Caki2 (cell line): ENCODE measurements around the gene PKP3. TPM values are rescaled to one million over a fixed set of nuclear protein-coding genes. Genes with fewer than 3 reads are reported as not detected.
"Not testable (repeated sequence)": the region's sequence is repeated elsewhere in the genome, so short reads cannot be mapped to it uniquely, and the experiment has no call there.

ENCODE experiments used
- DNase-seq: peaks from one replicate; pipeline ENCODE4 v3.0.0-alpha.2; 2015; ENCODE audit warnings: low read depth
- in situ Hi-C: cut with HindIII; loops from 2 replicates; pipeline ENCODE4 v1.10.0; 2016; ENCODE audit warnings: low sequenced_read_pairs, low pct_unique_long_range_greater_than_20kb, mixed read lengths
- total RNA-seq: library from RNA; depleted of rRNA; stranded (reverse); fragments of >200 nt; shearing (Covaris generic); gene quantifications from 2 replicates; pipeline ENCODE4 v1.2.3, GENCODE V29; 2014; ENCODE audit warnings: low replicate concordance

Gene PKP3
- total RNA-seq, 1 experiment from 2014 or later: 70.7 TPM

DNA sequence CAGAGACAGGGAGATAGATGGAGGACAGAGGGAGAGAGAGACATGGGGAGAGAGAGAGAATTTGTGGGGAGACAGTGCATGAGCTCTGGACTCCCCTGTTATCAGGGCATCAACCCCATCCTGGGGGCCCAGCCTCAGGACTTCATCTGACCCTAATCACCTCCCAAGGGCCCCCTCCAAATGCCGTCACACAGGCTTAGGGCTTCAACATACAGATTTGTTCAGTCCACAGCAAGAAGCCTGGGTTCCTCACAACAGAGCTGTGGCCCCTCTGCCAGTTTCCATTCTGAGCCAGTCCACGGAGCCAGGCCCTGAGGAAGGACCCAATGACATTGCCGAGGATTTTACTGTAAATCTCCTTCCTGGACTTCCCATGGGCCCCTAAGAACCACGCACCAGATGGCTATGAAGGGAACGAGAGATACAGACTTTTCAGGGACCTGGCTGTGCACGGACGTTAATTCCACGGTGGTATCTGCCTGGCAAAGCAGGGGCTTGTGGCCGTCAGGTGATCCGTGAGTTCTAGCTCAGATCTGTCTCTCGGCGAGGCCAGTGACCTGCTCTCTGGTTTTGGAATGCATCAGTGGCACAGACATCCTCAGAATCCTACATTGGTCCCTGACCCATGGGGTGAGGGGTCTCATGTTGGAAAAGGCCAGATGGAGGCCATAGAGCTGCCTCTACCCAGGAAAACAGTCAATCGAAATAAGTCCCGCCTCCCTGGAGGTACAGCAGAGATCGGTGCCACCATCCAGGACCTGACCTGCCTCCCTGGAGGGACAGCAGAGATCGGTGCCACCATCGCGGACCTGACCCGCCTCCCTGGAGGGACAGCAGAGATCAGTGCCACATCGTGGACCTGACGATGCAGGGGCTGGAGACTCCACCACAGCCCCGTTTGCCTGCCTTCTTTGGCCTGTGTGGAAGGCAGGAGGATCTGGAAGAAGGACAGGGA lies 33.4 kb upstream of the PKP3 start:
- in situ Hi-C loops: no loop called here
- DNase-seq: no peak

DNA sequence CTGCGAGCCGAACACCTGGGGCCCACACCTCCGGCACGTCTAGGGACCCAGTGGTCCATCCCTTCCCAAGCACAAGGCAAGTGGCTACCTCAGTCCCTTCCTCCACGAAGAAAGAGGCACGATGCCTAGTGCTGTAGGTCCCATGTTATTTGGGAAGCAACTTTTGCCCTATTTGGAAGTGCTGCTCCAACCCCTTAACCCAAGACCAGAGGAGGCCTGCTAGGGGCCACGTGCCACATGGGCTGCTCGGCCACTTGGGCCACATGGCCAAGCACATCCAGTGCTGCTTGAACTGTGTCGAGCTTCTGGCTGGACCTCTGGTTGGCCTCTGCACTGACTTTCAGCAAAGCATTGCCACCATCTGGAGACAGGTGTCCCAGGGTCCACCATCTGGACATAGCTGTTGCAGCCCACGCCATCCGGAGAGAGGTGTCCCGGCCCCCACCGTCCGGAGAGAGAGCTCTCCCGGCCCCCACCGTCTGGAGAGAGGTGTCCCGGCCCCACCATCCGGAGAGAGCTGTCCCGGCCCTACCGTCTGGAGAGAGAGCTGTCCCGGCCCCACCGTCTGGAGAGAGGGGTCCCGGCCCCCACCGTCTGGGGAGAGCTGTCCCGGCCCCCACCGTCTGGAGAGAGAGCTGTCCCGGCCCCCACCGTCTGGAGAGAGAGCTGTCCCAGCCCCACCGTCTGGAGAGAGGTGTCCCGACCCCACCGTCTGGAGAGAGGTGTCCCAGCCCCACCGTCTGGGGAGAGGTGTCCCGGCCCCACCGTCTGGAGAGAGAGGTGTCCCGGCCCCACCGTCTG lies 31.2 kb upstream of the PKP3 start:
- DNase-seq: no peak
- in situ Hi-C loops: no loop called here

DNA sequence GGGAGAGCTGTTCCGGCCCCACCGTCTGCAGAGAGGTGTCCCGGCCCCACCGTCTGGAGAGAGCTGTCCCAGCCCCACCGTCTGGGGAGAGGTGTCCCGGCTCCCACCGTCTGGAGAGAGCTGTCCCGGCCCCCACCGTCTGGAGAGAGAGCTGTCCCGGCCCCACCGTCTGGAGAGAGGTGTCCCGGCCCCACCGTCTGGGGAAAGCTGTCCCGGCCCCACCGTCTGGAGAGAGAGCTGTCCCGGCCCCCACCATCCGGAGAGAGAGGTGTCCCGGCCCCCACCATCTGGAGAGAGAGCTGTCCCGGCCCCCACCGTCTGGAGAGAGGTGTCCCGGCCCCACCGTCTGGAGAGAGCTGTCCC lies 30.6 kb upstream of the PKP3 start:
- in situ Hi-C loops, DNase-seq: not testable (repeated sequence)

DNA sequence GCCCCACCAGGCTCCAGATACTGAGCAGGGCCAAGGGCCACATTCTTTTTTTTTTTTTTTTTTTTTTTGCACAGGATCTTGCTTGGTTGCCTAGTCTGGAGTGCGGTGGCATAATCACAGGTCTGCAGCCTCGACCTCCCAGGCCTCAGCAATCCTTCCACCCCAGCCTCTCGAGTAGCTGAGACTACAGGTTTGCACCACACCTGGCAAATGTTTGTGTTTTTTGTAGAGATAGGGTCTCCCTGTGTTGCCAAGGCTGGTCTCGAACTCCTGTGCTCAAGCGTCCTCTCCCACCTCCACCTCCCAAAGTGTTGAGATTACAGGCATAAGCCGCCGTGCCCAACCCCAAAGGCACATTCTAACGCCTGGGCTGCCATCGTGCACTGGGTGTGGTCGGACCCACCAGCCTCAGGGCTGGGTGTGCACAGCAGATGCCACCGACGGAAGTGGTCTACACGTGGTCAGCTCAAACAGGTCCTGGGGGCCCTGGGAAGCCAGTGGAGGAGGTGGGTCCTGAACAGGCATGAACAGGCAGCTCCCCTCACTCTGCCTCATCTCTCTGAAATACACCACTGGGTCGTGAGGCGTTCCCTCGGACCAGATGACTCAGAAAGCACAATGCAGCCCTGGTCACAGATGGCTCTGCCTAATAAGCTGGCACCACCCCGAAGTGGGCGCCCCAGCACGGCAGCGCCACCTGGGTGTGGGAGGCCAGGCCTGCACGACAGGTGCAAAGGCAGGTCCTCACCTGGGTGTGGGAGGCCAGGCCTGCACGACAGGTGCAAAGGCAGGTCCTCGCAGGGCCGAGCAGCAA lies 29.9 kb upstream of the PKP3 start:
- DNase-seq: peak; percentile 35
- in situ Hi-C loops: no loop called here

DNA sequence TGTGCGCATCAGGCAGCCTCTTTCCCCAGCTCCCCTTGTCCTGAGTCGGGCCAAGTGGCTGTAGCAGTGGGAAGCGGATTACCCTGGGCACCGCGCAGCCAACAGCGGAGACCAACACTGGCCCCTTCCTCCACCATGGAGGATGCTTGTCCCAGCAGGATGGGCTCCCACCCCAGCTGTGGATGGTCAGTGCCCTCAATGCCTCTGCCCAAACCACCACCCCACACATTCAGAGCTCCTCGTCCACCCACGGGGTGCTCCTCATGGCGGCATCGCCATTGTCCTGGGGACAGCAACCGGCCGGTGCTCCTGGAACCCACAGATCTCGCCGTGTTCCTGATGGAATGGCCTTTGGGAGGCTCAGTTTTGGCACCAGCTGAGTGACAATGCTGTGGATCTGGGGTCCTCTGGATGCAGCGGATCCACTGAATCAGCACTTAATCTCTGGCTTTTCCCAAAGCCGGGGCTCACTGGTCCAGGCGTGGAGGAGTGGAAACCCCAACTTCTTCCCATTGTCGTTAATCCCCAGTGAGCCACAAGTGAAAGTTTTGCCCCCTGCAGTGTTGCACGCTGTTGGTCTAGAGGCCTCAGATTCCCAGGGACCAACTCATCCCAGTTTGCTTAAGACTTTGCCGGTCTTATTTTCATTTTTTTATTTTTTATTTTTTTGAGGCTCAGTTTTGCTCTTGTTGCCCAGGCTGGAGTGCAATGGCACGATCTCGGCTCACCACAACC lies 28.9 kb upstream of the PKP3 start:
- in situ Hi-C loops: no loop called here
- DNase-seq: no peak

DNA sequence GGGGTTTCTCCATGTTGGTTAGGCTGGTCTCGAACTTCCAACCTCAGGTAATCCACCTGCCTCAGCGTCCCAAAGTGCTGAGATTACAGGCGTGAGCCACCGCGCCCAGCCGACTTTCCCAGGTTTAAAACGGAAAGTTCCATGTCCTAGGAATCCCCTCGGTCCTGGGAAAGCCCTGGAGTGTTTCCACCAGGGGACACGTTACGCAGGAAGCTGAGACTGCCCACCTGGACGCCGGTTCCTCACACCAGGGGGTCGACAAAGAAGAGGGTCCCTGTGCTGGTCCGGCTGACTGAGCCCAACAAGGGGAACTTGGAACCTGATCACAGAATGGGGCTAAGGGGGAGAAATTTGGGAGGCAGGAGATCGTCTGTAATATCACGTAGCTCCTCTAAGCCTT lies 28.2 kb upstream of the PKP3 start:
- no peak for DNase-seq
- in situ Hi-C loops: no loop called here

DNA sequence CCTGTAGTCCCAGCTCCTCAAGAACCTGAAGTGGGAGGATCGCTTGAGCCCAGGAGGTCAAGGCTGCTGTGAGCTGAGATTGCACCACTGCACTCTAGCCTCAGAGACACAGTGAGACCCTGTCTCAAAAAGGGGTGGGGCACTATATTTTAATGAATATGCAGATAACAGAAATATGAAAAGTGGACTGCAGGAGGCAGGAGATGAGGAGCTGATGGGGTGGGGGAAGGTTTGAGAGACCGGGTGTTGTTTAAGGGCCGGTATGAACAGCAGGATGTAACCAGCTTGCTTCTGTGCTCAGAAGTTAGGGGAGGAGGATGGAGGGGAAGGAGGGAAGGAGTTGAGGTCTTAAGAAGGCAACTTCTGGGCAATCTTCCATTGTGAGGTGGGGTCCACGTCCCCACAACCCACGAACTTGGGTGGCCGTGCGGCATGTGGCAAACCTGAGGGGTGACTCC lies 26.0 kb upstream of the PKP3 start:
- in situ Hi-C loops: no loop called here

DNA sequence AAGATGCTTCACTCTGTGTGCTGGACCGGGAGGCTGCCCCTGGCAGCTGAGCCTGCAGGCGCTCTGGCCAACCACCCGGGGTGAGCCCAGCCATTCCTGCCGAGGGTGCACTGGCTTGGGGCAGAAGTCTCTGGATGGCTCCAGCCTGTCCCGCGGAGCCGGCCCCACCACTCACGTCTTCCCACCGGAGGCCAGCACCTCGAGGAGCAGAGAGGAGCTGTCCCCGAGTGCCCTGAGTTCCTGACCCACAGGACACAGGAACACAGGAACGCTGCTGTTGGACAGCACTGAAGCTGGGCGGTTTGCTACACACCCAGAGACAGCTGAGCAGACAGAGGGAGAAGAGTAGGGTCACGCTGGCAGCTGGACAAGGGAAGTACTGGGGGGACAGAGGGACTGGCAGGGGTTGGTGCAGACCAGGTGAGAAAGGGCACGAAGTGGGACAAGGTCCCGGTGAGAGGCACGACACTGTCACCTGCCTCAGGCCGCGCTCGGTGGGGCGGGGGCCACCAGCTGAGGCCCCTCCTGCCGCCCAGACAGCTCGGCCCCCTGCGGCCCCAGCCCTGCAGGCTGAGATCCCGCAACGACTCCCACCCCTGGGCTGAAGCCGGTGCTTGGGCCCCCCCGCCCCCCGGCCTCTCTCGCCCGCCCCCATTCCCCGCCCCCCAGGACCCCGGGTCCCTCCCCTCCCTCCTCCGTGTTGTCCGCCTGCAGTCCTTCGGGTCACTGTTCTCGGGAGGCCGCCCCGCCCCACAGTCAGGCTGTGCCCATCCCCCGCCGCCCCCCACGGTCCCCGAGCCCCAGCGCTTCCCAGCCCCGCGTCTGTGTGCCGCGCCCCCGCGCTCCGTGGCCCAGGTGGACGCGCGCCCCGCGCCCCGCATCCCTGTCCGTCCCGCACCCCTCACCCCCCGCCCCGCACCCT lies 25.3 kb upstream of the PKP3 start:
- in situ Hi-C loops: no loop called here
- DNase-seq: no peak

More for the DNA sequence above, 26.0 kb upstream of the PKP3 start:
- no peak for DNase-seq

DNA sequence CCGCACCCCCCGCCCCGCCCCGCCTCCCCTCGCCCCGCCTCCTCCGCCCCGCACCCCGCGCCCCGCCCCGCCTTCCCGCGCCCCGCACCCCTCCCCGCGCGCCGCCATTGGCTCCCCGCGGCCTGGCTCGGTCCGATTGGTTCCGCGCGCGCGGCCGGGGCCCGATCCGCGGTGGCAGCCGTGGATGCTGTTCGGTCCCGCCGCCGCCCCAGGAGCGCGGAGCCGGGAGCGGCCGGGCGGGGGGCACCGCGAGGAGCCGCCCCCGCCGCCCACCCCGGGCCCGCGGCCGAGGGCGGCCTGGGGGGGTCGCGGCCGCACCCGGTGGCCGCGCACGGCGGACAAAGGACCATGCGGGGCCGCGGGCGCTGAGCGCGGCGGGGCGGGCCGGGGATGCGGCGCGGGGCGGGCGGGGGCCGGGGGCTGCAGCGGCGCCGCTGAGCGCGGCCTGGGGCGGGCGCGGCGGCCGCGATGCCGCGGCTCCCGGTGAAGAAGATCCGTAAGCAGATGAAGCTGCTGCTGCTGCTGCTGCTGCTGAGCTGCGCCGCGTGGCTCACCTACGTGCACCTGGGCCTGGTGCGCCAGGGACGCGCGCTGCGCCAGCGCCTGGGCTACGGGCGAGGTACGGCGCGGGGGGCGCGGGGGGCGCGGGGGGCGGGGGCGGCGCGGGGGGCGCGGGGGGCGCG lies 24.5 kb upstream of the PKP3 start, which contains the start of gene B4GALNT4:
B4GALNT4 (plus strand) TSS at position 164 of the 683 bp plus-strand sequence; CDS start at position 469, 305 bp downstream.
- DNase-seq: no peak
- in situ Hi-C loops: no loop called here

DNA sequence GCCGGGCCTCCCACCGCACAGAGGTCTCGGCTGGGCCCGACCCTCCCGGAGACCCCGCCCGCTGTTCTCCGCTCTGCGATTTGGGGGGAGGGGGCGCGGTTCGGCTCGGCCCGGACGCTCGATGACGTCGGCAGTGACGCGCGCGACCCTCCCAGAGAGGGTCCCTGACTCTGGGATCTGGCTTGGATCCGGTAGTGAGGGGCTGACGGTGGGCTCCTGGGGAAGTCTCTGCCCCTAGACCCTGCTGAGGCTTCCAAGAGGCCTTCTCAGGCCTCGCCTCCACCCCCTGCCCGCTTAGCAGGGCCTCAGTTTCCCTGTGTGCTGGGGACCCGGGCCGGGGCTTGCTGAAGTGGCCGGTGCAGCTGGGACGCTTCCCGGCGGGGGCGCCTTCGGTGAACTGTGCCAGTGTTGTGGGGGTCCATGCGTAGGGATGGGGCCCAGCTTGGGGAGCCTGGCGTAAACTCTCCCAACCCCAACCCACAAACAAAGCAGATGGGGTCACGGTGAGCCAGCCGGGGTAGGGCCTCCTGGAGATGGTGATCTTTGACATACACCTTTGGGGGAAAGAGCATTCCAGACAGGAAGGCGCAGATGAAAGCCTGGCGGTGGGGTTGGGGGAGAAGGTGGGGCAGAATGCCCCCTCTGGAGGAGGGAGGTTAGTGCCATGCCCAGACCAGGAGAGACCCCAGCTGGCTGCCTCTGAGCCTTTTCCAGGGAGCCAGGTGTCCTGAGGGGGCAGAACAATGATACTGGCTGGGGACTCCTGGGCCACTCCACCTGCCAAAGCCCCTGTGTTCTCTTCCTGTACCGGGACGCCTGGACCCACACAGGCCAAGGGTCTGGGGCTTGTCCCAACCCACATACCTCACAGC lies 23.7 kb upstream of the PKP3 start:
- in situ Hi-C loops: no loop called here

DNA sequence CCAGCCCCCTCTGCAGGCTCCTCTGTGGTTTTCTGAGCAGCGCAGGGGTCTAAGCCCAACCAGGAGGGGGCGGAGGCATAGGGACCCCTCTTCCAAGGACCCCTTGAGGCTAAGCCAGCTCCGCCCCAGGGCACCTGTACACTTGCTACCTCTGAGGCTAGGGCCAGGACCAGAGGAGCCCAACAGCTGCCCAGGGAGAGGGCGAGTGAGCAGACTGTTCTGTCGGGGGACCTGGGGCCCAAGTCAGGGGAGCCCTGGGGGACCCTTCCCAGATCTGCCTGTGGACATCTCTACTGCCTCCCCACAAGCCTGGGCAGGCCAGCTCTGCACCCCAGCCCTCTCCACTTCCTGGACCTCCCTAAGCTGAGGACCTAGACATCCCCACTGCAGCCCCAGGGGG lies 23.0 kb upstream of the PKP3 start:
- no peak for DNase-seq
- in situ Hi-C loops: no loop called here

More for the DNA sequence above, 23.7 kb upstream of the PKP3 start:
- DNase-seq: no peak

DNA sequence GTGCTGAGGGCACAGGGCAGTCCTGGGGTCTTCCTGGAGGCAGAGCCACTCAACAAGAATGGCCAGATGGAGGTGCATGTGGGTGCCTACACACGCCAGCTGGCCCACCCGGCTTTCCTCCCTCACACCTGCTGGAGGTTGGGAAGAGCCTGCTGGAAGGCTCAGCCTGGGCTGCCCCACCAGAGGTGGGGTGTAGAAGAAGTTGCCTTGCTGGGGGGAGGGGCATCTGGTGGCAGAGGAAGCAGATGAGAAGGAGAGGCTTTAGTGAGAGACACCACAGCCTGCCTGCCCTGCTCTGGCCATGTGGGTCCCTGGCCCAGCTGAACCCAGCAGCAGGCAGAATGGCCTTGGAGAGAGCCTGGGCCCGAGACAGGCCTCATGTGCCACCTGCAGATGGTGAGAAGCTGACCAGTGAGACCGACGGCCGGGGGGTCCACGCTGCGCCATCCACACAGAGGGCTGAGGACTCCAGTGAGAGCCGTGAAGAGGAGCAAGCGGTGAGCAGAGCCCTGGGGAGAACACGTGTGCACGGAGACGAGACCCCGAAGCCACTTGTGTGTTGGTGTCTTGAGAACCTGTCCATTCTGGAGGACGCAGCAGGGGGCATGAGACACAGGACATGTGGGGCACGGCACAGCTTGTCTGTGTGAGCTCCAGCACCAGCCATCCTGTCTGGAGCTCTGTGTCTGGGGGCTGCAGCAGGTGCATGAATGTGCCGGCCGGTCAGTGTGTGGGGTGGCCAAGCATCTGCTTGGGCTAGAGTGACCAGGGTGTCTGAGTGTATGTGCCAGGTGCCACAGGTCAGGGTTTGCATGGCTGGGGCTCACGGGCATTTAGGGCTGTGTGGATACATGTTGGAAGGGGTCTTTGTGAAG lies 22.1 kb upstream of the PKP3 start:
- in situ Hi-C loops: no loop called here

DNA sequence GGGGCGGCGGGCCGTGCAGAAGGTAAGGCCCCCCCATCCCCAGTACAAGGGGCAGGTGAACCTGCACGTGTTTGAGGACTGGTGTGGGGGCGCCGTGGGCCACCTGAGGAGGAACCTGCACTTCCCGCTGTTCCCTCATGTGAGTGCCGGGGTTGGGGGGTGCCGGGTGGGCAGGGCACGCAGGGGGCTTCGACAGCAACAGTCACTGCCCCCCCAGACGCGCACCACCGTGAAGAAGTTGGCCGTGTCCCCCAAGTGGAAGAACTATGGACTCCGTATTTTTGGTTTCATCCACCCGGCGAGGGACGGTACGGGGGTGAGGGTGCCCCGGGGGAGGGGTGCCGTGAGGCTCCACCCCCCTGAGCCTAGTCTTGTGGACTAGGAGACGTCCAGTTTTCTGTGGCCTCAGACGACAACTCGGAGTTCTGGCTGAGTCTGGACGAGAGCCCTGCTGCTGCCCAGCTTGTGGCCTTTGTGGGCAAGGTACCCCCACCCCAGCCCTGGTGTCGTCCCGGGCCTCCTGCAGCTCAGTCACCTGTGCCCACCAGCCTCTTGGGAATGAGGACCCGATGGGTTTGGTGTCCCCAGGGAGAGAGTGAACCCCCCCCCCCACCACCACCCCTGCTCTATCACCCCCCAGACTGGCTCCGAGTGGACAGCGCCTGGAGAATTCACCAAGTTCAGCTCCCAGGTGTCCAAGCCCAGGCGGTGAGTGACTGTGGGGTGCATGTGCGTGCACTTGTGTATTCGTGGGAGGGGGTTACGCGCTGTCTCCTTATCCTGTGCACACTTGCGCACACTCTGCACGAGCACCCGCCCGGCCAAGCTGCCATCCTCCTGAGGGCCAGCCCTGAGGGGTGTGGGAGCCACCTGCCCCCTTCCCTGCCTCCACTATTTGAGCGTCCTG lies 20.9 kb upstream of the PKP3 start:
- DNase-seq: no peak
- in situ Hi-C loops: no loop called here

More for the DNA sequence above, 22.1 kb upstream of the PKP3 start:
- no peak for DNase-seq
